MM.1S (cell line): ENCODE results near the gene CPNE2.

Source experiments
- DNase-seq: peaks from one replicate; pipeline ENCODE4 v3.0.0-alpha.2; 2015
- H2AFZ ChIP-seq: fragments of 300-600 bp; sonication (generic); 2 replicates; pipeline ENCODE4 v1.6.0; 2016; ENCODE audit warnings: antibody characterized with exemption, low read length
- H3F3A ChIP-seq: fragments of 300-600 bp; sonication (generic); 2 replicates; pipeline ENCODE4 v1.6.1; 2016; ENCODE audit warnings: mild to moderate bottlenecking, antibody characterized with exemption, low read length, moderate library complexity, mixed read lengths; ENCODE audit not compliant: insufficient read depth
- H3K27ac ChIP-seq: fragments of 300-600 bp; sonication (generic); 2 replicates; pipeline ENCODE4 v1.5.1; 2016; ENCODE audit warnings: mild to moderate bottlenecking, low read length
- H3K27me3 ChIP-seq: fragments of 300-600 bp; sonication (generic); replicated peaks from 2 replicates; pipeline ENCODE4 v1.6.0; 2016; ENCODE audit warnings: low read length; ENCODE audit not compliant: insufficient read depth
- H3K36me3 ChIP-seq: fragments of 300-600 bp; sonication (generic); replicated peaks from 2 replicates; pipeline ENCODE4 v1.6.1; 2016; ENCODE audit warnings: mild to moderate bottlenecking, low read length, mixed read lengths; ENCODE audit not compliant: insufficient read depth
- H3K4me1 ChIP-seq: fragments of 300-600 bp; sonication (generic); 2 replicates; pipeline ENCODE4 v1.6.1; 2016; ENCODE audit warnings: low read length, mixed read lengths
- H3K4me2 ChIP-seq: fragments of 300-600 bp; sonication (generic); 2 replicates; pipeline ENCODE4 v1.6.0; 2016; ENCODE audit warnings: low read depth, low read length
- H3K4me3 ChIP-seq: fragments of 300-600 bp; sonication (generic); 2 replicates; pipeline ENCODE4 v1.5.1; 2016; ENCODE audit warnings: low read length, mixed read lengths
- H3K79me2 ChIP-seq: fragments of 300-600 bp; sonication (generic); 2 replicates; pipeline ENCODE4 v1.6.1; 2016; ENCODE audit warnings: mixed run types, low read length, mixed read lengths
- H3K9ac ChIP-seq: fragments of 300-600 bp; sonication (generic); 2 replicates; pipeline ENCODE4 v1.6.1; 2016; ENCODE audit warnings: low read length, mixed read lengths
- H3K9me2 ChIP-seq: fragments of 300-600 bp; sonication (generic); replicated peaks from 2 replicates; pipeline ENCODE4 v1.6.1; 2016; ENCODE audit warnings: mild to moderate bottlenecking, low read length, mixed read lengths; ENCODE audit not compliant: insufficient read depth
- H3K9me3 ChIP-seq: fragments of 300-600 bp; sonication (generic); replicated peaks from 2 replicates; pipeline ENCODE4 v1.6.1; 2016; ENCODE audit warnings: mild to moderate bottlenecking, low read length, mixed read lengths; ENCODE audit not compliant: insufficient read depth
- H4K20me1 ChIP-seq: fragments of 300-600 bp; sonication (generic); 2 replicates; pipeline ENCODE4 v1.6.1; 2016; ENCODE audit warnings: mild to moderate bottlenecking, low read length, moderate library complexity, mixed read lengths; ENCODE audit not compliant: insufficient read depth
- CTCF ChIP-seq: fragments of 300-600 bp; sonication (generic); IDR thresholded peaks from 2 replicates; pipeline ENCODE4 v1.5.1; 2016; ENCODE audit warnings: antibody characterized with exemption, low read length, mixed read lengths
- EZH2 ChIP-seq: fragments of 300-600 bp; sonication (generic); optimal IDR thresholded peaks from 2 replicates; pipeline ENCODE3; 2017; ENCODE audit warnings: low read depth, mild to moderate bottlenecking, antibody characterized with exemption, low read length, mixed read lengths
- EZH2phosphoT487 ChIP-seq: fragments of 300-600 bp; sonication (generic); IDR thresholded peaks from 2 replicates; pipeline ENCODE4 v1.6.1; 2018; ENCODE audit warnings: antibody characterized with exemption, low read length

Gene CPNE2

GRCh38 chr16:57051696-57052228 is 40.6 kb upstream of the CPNE2 start:
- Histone ChIP-seq H3K36me3 (no peaks in the 10 kb centered on the region), H3K4me3 (no peak overlapping the region), H4K20me1 (no peaks in the 10 kb centered on the region), H3K9me3 (no peaks in the 10 kb centered on the region), H3K27ac (no peak overlapping the region), H3K9me2 (no peaks in the 10 kb centered on the region), H3K4me1 (peaks cover 31% of the 10 kb centered on the region), H3K79me2 (no peaks in the 10 kb centered on the region), H3K9ac (no peak overlapping the region), H3K4me2 (no peak overlapping the region), H3K27me3 (no peaks in the 10 kb centered on the region), H2AFZ (no peak overlapping the region), H3F3A (peaks cover 11% of the 10 kb centered on the region; the same call in 1 of the 2 replicates)
- no peak for DNase-seq
- TF ChIP-seq EZH2 (no peak), EZH2phosphoT487 (no peak), CTCF (no peak)

DNA sequence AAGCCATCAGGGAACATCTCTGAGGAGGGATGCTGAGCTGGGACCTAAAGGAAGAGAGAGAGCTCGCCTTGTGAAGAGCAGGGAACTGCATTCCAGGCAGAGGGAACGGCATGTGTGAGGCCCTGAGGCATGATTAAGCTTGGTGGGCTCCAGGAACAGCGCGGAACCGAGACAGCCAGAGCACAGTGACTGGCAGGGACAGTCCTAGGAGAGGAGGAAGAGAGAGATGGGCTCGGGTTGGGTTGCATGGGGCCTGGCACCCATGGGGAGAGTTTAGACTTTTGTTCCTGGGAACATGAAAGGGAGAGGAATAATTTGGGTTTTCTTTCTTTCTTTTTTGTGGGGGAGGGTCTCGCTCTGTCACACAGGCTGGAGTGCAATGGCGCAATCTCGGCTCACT is 39.2 kb upstream of the CPNE2 start:
- Histone ChIP-seq H3K9ac (no peak overlapping the region), H2AFZ (no peak overlapping the region), H3K4me1 (peaks cover 17% of the 10 kb centered on the region), H3K9me2 (no peaks in the 10 kb centered on the region), H3K36me3 (no peaks in the 10 kb centered on the region), H3K4me2 (no peak overlapping the region), H4K20me1 (no peaks in the 10 kb centered on the region), H3K79me2 (no peaks in the 10 kb centered on the region), H3K27me3 (no peaks in the 10 kb centered on the region), H3K27ac (no peak overlapping the region), H3K9me3 (no peaks in the 10 kb centered on the region), H3F3A (peaks cover 7% of the 10 kb centered on the region; the same call in 1 of the 2 replicates), H3K4me3 (no peak overlapping the region)
- no peak for DNase-seq
- TF ChIP-seq EZH2, result no peak
- no peak for TF ChIP-seq EZH2phosphoT487
- TF ChIP-seq CTCF, result no peak

DNA sequence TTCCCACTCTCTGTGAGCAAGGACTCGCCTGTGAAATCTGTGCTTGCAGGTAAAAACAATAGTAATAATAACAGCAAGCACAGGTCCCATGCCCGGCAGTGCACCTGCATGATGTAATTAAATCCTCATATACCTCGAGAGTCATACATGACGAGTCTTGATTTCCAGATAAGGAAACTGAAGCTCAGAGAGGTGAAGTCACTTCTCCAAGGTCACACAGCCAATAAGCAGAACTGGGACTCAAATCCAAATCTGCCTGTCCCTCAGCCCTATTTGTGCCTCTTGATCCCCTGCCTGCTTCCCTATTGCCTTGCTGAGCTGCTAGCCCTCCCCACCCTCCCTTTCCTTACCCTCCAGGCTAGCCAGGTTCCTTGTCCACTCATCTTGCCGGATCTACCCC is 38.0 kb upstream of the CPNE2 start:
- Histone ChIP-seq H3K4me3 (no peak overlapping the region), H3K27me3 (no peaks in the 10 kb centered on the region), H3K9ac (no peak overlapping the region), H2AFZ (no peak overlapping the region), H3K36me3 (no peaks in the 10 kb centered on the region), H3K27ac (no peak overlapping the region), H3K9me3 (no peaks in the 10 kb centered on the region), H3F3A (no peaks in the 10 kb centered on the region), H3K9me2 (no peaks in the 10 kb centered on the region), H3K4me1 (peaks cover 7% of the 10 kb centered on the region), H4K20me1 (no peaks in the 10 kb centered on the region), H3K4me2 (no peak overlapping the region), H3K79me2 (no peaks in the 10 kb centered on the region)
- DNase-seq, result no peak
- TF ChIP-seq EZH2, result no peak
- no peak for TF ChIP-seq CTCF
- TF ChIP-seq EZH2phosphoT487, result no peak
